Measurements from ENCODE around the gene PIGC.
"Not testable (repeated sequence)": the region's sequence is repeated elsewhere in the genome, so short reads cannot be mapped to it uniquely, and the experiment has no call there.

Gene PIGC

DNA sequence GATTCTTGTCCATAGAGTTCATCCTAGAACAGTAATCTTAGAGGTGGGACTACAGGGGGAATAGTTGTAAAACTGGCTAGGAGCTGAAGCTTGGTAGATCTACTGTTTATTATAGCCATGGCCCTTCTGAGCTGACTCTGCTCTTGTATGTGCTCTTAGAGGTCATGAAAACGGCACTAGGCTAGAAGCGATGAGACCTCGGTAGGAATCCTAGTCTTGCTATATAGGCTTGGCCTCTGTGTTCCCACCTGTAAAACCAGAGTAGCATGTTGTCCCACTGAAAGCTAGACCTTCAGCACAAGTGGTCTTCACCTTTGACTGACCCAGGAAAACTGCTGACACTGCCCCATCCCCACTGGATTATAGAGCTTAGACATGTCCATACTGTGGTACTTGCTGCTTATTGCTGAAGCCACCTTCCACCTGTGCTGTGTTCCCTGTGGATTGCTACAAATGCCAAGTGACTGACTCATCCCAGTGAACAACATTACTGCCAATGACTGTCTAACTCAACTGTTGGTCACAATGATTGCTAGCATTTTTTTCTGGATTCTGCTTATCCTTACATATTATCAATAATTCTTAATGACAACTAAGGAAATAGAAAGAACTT, 23.0 kb upstream of the PIGC start:
- no peak for DNase-seq (ENCODE audit: low read depth, low spot score)

DNA sequence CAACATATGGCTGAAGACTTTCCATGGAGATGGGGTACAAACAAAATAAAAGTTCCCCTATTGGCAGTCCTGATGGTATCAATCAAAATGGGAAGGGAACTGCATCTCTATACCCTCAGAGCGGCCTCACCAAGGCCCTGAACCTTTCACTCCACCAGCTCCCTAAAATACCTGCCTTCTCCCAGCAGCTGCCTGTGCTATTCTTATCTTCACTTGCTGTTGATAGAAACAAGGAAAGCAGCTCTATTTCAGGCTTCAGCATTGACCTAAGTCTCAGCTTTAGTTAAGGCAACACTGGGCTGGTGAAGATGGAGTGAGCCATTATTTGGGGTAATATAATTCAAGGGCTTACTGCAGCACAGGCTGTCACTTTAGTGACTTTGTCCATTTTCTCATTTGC, 21.7 kb upstream of the PIGC start:
- no peak for DNase-seq (ENCODE audit: low read depth, low spot score)

DNA sequence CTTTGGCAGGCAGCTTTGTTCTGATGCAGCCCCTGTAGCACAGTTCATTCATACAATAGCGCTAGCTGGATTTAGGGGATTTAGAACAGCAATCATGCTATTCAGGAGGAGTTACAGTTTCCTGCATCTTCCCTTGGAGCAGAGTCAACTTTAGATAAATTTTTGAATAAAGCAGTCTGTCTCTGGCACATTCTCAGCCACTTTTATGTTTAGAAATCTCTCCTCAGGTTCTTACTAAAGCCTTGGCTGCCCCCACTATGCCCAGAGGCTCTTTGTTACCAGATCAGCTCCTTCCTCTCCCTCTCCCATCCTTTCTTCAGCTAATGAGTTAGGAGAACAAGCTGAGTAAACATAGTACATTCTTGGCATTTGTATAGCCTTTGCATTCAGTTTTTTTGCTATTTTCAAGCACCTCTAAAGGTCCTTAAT, 17.0 kb upstream of the PIGC start:
- no peak for DNase-seq (ENCODE audit: low read depth, low spot score)

DNA sequence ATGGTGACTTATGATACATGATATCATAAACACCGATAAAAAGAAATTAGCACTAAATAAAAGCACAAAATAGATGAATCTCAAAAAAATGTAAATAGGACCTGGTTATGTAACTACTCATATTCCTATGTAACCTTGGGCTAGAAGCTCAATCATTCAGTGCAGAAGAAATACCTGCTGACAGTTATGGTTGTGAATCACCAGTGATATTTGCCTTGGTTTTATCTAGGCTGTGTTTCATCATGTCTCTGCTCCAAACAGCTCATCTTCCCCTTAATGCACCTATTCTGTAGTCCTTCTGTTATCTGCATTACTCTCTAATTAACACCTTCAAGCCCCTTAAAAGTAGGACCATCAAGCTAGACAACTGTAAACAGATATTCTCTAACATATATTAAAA, 16.3 kb upstream of the PIGC start:
- DNase-seq (ENCODE audit: low read depth, low spot score): no peak

DNA sequence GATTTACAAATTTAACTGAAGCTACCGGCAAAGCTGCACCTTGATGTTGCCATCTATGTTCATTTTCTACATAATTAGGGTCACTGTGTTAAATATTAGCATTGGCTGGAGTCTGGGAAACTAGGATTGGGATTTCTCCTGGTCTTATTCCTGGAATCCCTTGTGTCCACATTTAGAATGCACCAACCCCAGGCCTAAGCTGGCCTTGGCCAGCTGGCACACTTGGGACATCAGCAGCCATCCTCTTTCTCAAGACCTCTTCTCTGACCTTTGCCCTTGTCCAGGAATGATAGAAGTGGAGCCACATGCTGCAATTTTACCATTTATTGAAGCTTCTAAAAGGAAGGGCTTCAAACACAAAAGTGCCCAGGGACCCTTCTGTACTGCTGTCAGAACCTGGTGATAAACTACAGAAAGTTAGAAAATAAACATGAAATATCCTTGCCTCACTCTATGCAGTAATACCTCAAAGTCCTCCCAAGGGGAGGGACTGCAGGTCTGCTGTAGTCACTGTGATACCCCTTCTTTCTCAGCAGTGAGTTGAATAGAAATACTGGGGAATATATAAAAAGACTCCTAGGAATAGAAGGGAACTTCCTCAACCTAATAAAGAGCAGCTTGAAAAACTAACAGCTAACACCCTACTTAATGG, 13.7 kb upstream of the PIGC start:
- DNase-seq (ENCODE audit: low read depth, low spot score): no peak

DNA sequence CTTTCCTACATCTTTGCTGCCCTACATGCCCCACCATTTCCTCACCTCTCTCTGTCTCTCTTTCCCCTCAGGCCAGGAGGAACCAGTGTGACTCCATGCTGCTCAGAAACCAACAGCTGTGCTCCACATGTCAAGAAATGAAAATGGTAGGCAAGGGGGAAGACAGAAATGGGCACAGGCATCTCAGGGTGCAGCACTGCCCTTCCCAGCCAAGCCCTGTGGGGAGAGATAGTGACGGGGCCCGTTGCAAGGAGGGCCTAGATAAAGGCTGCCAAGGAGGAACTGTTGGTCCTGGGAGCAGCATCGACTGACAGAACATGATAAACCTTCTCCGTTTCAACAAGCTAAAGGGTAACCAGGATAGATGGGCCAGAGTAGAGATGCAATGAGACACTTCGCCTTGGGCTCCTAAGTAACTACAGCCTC, 12.5 kb upstream of the PIGC start:
- DNase-seq (ENCODE audit: low read depth, low spot score): no peak

DNA sequence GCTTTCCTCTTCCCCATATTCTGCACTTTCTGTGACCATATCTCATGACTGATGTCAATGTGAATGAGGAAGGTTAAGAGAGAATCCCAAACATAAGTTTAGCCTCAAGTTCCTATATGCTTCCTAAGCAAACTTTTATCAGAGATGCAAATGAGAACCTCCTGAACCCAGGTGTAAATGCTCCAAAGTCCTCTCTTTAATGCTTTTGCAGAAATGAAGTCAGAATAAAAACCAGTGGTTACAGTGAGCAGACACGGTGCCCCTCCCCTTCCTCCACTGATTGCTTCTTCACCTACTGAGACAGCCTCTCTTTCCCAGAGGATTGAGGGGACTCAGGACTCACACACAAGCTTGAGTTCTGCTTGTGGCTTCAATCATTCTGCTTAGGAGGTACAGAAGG, 11.6 kb upstream of the PIGC start:
- no peak for DNase-seq (ENCODE audit: low read depth, low spot score)

DNA sequence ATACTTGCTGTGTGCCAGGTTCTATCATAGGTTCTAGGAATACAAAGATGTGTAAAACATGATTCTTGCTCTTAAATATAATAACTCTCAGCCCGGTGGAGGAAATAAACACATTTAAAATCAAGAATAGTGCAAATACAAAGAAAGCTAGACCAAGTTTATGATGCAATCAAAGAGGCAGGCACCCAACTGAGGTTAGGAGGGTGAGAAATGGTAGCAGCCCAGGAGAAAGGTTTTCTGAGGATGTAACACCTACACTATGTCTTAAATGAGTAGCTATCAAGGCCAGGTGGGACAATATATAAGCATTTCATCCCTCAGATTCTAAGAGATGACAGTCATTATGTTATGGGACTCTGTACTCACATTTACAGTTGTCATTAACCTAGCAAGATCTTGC, 9.7 kb upstream of the PIGC start:
- no peak for DNase-seq (ENCODE audit: low read depth, low spot score)

DNA sequence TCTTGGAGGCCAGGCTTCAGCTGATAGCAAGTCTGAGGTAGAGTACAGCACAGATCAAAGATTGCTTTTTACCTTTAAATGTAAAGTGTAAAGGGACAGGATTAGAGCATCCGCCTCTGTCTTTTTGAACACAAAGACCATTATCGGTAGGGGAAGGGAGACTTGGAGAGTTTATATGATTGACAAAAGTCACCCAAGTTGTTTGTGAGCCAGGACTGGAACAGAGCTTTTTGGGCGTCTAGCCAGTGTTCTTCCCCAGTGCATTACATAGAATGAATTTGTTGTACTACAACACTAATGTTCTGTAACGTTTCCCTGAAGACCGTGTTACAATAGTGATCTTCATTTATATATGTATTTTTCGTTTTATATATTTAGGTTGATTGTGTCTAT, 9.3 kb upstream of the PIGC start:
- DNase-seq (ENCODE audit: low read depth, low spot score): no peak

DNA sequence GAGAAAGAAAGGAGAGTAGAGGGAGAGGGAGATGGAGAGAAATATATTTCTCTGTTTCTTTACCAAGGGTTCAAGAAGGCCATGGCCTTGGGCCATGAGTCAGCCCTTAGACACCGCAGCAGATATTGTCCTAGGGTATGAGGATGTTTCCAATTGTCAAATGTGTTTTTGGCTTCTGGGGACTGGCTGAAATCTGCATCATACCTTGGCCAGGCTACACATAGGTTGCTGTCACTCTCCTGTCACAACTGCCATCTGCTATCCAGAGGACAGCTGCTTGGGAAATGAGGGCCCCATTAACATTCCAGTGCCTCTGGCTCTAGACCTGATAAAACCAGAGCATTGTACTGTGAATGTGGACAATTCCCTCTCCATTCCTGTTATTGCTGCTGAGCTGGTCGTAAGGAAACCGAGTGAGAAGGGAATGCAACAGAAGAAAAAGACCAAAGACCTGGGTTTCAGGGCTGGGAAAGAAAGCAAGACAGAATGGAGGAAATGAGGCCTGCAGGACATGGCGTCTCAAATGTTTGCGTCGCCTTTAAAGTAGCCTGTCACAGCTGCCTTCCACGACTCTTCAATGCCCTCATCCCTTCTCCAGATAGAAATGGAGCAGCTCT, 8.8 kb upstream of the PIGC start:
- no peak for DNase-seq (ENCODE audit: low read depth, low spot score)

DNA sequence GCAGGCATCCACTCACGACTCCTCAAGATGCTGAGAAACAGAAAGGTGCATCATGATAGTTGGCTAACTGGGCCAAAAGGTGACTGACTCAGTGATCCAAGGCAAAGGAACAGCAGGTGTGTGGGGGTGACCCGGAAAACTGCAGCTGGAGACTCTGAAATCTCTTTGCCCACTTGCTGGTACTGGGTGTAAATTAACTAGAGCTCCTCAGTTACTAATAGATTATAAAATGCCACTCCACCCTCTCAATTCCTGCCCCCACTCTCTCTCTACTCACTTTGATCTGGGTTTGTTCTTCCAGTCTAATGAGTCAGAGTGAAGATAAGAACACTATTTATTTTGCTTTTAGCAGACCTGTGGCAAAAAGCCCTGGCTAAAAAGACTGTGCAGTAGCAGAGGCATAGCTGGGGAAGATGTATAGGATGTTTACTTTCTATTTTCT, 7.2 kb upstream of the PIGC start:
- DNase-seq (ENCODE audit: low read depth, low spot score): no peak

DNA sequence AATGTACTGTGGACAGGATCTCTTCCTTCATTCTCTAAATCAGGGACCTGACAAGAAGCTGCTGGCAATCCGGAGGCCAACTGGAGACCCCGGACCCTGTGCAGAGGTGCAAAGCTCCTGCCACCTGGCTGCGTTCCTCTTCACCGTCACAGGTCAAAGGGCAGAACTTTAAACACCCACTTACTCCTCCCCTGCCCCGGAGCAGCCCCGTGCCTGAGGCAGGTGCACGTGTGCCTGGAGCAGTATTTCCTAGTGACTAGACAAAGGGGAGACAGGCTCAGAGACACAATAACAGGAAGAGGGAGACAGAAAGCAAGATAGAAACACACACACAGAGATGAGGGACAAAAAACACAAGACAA, 6.6 kb upstream of the PIGC start:
- DNase-seq (ENCODE audit: low read depth, low spot score): no peak

DNA sequence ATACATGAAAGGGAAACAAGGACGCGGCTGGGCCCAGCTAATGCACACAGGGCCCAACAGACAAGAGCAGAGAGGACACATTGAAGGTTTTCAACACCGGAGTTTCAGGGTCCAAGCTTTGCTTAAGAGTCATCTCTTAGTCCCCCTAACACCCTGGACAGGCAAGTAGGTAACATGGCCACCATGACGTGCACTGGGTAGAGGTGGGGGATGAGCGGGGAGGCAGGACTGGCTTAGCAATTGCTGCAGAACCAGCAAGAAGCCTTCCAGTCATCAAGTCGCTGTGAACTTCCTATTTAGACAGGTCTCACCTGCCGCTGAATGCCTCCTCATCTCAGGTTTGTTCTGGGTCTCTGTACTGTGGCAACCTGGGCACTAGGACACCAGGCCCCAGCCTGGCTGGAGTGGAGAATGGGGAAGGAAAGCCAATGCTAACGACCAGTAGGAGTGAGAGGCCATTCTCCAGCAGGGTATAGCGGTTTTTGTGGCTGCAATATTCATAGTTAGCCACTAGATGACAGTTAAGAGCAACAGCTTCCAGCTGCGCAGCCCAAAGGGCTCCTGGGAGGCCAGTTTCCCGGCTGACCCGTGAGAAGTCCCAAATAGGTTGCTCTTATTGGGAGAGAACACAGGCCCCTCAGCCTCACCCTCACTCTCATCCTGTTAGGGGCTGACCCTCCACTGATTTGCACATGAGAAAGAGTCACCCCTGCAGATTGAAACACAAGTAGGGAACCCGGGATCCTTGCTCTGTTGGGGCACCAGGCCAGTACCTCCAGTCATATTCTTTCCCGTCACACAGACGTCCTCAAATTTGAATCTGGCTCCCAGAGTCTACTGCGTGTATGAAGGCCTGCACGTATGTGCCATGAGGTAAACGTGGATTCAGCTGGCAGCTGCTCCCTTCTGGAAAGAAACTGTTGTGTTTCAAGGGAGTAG, 6.0 kb upstream of the PIGC start:
- no peak for DNase-seq (ENCODE audit: low read depth, low spot score)

DNA sequence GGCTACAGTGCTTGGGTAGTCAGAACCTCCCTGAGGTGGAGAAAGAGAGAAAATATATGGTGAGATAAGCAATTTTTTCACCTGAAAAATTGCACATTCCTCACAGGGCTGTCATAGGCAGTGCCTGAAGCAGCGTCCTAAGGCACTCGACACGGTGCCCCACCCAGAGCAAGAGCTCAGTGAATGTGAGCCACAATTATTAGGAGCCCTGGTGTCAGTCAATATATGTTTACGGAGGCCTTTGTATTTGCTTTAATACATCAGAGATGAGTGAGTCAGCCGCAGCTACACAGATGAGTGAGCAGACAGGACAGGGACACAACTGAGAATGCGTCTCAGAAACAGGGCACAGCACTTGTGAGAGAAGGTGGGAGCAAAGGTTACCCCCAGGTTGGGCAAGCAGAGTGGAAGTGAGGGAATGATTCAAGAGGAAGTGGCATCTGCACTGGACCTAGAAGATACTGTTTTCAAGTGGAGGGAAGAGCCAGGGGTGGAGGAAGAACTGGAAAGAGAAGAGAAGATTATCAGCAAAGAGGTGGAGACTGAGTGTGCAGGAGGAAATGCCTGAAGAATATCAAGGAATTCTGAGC, 5.2 kb upstream of the PIGC start:
- no peak for DNase-seq (ENCODE audit: low read depth, low spot score)

DNA sequence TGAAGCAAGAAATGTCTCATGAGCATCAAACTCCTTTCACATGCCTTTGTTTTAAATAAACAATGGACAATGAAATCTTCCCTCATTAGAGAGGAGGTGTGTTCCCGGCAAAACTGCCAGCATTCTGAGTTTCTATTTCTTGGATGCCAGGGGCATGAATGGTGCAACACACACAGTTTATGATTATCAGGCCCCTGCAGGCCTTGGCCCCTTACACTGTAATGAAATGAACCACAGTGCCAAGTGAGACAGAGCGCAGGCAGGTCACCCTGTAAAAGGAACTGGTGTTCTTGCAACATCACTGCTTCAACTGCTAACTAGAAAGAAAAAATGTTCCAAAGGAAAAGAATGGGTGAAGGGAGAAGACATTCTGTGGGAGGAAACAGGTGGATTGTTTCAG, 3.8 kb upstream of the PIGC start:
- no peak for DNase-seq (ENCODE audit: low read depth, low spot score)

DNA sequence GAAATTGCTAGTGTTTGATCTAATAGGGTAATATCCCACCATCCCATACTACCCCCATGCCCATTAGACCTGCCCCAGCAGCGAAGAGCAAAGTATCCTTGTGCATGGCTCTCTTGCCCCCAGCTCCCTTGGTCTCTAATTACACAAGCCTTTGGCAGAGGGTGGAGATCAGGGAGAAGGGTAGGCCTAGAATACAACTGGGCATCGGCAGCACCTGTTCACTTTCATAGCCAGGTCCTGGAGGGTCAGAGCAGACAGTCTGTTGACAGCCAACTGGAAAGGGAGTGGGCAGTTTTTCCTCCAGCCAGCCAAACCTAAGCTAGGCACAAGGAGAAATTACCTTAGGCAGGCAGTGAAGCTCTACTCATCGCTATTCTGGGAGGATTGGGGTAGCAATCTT, 2.7 kb upstream of the PIGC start:
- DNase-seq (ENCODE audit: low read depth, low spot score): no peak

DNA sequence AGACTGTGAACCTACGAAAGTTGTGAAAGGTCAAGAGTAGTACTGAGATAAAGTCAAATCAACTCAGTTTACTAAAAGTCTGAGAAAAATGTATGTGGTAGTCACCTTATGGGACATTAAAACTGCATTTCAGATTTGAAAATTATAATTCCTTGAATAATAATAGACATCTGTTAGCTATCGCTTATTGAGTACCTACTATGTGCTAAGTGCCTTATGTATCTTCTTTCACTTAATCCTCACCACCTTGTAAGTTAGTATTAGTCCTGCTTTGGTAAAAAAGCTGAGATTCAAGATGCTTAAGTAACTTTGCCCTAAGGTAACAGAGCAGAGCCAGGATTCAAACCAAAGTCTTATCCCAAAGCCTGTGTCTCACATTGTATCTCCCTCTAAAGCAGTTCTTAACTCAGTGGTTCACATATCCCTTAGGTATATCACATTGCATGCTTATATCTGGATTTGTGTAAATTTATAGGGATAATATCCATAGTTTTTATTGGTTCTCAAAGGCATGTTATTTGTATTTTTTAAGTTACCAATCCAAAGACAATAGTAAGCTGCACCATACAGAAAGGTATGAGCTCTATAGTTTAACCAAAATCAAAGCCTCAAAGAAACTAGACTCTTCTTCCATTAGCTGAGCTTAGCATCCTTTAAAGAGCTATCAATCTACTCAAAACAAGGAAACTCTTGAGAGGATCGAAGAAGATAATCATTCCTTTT, 865 bp downstream of the PIGC start:
- DNase-seq (ENCODE audit: low read depth, low spot score): no peak

DNA sequence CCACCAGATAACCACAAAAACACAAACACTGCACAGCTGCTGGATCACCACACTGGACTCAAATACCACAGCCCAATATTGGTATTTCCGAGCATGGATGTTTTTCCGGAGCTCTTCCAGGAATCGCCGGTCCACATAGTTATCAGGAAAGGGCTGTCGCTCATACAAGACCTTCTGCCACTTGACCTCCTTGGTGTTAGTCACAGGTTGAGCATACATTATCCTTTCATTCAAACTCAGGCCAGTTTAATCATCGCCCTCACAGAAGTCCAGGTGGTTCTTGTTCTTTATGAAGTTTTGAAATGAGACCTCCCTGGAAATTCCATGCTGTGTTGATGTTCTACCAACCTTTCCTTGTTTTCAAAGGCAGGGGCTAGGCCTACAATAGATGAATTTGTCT, 1.5 kb downstream of the PIGC start:
- no peak for DNase-seq (ENCODE audit: low read depth, low spot score)

DNA sequence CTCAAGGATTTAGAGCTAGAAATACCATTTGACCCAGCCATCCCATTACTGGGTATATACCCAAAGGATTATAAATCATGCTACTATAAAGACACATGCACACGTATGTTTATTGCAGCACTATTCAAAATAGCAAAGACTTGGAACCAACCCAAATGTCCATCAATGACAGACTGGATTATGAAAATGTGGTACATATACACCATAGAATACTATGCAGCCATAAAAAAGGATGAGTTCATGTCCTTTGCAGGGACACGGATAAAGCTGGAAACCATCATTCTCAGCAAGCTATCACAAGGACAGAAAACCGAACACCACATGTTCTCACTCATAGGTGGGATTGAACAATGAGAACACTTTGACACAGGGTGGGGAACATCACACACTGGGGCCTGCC, 6.7 kb downstream of the PIGC start:
- not testable (repeated sequence) for DNase-seq (ENCODE audit: low read depth, low spot score)

DNA sequence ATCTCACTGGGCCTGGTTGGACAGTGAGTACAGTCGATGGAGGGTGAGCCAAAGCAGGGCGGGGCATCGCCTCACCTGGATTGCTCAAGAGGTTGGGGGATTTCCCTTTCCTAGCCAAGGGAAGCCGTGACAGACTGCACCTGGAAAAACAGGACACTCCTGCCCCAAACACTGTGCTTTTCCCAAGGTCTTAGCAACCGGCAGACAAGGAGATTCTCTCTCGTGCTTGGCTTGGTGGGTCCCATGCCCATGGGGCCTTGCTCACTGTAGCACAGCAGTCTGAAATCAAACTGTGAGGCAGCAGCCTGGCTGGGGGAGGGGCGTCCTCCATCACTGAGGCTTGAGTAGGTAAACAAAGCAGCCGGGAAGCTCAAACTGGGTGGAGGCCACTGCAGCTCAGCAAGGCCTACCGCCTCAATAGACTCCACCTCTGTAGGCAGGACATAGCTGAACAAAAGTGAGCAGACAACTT, 12.1 kb downstream of the PIGC start:
- no peak for DNase-seq (ENCODE audit: low read depth, low spot score)

DNA sequence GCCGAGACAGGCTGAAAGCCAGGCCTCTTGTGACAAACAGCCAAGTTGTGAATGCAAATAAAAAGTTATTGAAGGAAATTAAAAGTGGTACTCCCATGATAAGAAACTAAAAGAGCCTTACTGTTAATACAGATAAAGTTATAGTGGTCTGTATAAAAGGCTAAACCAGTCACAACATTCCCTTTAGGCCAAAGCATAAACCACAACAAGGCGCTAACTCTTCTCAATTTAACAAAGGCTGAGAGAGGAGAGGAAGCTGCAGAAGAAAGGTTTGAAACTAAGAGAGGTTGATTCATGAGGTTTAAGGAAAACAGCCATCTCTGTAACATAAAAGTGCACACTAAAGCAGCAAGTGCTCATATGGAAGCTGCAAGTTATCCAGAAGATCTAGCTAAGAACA, 12.7 kb downstream of the PIGC start:
- DNase-seq (ENCODE audit: low read depth, low spot score): no peak

Data from brain pericyte (primary cell).